ENCODE measurements around the gene LIMS2.

LIMS2 gene

DNA sequence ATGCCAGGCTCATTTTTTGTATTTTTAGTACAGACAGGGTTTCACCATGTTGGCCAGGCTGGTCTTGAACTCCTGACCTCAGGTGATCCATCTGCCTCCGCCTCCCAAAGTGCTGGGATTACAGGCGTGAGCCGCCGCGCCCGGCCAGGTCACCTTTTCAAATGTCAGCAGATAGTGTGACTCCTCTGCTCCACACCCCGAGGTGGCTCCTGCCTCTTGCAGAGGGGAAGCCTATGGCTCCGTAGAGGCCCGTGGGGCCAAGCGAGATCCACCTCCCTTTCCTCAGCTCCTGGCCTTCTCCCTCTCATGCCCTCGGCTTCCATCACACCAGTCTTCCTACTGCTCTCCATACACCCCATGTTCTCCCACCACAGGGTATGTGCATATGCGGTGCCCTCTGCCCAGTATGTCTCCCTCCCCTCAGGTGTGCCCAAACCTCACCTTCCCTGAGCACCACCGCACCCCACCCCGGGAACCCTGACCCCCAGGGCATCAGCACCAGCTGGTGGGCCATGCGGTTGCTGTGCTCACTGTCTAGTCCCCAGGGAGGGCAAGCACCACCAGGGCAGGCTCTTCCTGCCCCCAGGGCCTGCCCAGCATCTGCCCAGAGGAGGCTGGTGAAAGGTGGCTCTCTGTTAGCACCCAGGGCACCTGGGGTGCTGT, 18.6 kb downstream of the LIMS2 start:
- no peak overlapping the region for H3K4me3 ChIP-seq (ENCODE audit: low read depth, low read length)
- TF ChIP-seq, protein P1, sequence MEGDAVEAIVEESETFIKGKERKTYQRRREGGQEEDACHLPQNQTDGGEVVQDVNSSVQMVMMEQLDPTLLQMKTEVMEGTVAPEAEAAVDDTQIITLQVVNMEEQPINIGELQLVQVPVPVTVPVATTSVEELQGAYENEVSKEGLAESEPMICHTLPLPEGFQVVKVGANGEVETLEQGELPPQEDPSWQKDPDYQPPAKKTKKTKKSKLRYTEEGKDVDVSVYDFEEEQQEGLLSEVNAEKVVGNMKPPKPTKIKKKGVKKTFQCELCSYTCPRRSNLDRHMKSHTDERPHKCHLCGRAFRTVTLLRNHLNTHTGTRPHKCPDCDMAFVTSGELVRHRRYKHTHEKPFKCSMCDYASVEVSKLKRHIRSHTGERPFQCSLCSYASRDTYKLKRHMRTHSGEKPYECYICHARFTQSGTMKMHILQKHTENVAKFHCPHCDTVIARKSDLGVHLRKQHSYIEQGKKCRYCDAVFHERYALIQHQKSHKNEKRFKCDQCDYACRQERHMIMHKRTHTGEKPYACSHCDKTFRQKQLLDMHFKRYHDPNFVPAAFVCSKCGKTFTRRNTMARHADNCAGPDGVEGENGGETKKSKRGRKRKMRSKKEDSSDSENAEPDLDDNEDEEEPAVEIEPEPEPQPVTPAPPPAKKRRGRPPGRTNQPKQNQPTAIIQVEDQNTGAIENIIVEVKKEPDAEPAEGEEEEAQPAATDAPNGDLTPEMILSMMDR (IDR thresholded peaks at IDR 0.05; ENCODE audit: insufficient read depth, low read depth, low read length, missing control alignments) = no peak
- DNase-seq (ENCODE audit: low read depth) = no peak

DNA sequence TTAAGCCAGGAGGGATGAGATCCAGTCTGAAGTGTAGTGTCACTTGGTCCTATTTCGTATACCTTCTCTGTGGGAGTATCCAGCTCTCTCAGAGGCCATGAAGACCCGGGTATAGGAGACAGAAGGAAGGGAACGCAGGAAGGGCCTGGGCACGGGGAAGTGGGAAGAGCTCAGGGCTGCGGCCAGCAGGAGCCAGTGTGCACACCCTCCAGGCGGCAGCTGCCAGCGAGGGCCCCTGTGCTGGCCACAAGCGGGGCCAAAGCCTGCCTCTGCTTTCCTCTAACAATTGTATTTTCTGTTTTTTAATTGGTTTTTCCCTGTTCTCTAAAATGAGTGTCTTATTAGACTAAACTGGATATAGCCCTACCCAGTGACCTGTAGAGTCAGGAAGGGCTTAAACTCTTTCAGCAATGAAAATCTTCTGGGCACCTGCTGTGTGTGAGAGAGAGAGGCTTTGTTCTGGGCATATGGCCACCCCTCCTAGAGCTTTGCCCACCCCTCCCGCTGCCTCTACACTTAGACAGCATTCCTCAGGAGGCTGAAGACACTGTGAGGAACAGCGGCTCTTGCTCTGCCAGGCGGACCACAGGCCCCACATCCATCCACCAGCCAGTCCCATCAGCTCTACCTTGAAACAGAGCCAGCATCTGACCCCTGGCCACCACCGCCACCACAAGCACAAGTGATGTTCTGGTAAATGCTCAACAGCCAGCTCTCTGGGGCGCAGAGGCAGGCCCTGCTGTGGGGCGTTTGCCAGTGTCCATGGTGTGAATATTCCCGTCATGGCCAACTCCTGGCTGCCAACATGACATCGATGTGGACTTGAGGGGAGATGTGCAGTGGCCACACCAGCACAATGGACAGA, 19.9 kb downstream of the LIMS2 start:
- DNase-seq (ENCODE audit: low read depth) = no peak
- TF ChIP-seq, protein P1 (IDR thresholded peaks at IDR 0.05; ENCODE audit: insufficient read depth, low read depth, low read length, missing control alignments) = no peak

DNA sequence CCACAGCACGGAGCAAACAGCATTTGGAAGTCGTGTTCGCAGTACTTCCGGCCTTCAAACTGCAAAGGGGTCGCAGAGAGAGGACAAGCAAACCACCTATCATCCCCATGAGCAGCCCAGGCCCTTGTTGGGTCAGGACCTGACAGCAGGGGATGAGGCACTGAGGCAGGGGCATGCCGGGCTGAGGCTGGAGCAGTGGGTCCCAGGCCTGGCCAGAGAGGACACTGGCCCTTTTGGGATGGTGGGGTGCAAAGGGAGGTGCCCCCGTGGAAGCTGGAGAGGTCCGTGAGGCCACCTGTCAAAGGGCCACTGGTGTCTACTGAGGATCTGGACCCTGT, 20.5 kb downstream of the LIMS2 start:
- TF ChIP-seq, protein P1 (IDR thresholded peaks at IDR 0.05; ENCODE audit: insufficient read depth, low read depth, low read length, missing control alignments) = no peak
- H3K4me3 ChIP-seq (ENCODE audit: low read depth, low read length) = no peak overlapping the region
- no peak for DNase-seq (ENCODE audit: low read depth)

More for the DNA sequence above, 19.9 kb downstream of the LIMS2 start:
- no peak overlapping the region for H3K4me3 ChIP-seq (ENCODE audit: low read depth, low read length)

DNA sequence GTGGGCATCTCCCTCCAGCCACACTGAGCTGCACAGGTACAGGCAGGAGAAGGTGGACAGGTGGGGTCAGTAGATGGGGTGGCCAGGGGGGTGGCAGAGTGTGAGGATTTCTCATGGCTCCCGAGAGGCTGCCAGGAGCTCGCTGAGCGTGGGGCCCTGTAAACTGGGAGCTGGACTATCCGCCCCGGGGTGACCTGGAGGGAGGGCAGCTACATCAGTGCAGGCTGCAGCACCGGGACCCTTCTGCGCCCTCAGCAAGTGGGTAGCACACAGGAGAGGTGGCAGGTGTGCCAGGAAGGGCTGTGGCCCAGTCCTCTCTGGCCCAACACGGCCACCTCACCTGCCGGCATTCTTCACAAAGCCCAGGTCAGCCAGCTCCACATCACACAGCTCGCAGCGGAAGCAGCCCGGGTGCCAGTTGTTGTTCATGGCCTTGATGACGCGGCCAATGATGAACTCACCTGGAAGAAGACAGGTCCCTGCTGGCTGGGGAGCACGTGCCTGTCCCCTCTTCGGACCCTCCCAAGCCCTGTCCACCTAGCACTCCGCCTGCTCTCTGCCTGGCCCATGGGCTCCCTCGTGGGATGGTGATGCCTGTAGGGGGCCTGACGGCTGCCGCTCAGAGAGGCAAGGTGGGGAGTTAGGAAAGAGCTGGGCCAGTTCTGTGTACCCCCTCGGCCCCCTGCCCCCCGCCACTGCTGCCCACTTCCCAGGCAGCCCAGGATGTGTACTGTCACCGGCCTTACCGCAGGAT, 21.1 kb downstream of the LIMS2 start:
- DNase-seq (ENCODE audit: low read depth) = no peak
- TF ChIP-seq, protein P1 (IDR thresholded peaks at IDR 0.05; ENCODE audit: insufficient read depth, low read depth, low read length, missing control alignments) = no peak
- no peak overlapping the region for H3K4me3 ChIP-seq (ENCODE audit: low read depth, low read length)

DNA sequence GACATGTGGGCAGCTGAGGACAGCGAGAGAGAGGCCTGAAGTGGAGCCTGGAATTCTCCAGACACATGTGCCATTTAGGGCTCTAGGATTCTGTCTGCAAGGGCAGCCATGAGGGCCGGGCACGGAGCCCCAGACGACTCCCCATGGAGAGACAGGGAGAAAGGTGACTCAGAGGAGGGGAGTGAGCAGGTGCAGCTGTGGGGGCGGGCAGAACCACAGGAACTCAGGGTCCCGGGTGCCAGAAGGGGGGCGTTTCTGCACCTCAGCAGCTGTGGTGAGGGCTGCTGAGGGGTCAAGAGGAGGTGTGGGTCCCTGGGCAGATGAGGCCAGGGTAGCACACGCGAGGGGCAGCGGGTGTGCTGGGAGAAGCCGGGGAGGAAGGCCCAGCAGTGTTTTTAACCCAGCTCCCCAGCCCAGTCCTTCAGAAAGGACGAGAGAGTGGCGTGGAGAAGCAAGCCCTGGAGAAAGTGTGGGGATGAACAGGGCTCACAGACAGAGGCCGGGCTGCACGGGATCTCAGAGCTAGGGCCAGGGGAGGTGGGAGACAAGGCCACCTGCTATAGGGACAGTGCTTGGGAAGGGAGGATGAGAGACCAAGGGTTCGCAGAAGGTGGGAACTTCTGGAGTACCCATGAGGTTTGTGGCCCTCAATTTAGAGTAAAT, 21.8 kb downstream of the LIMS2 start:
- TF ChIP-seq, protein P1 (IDR thresholded peaks at IDR 0.05; ENCODE audit: insufficient read depth, low read depth, low read length, missing control alignments) = no peak
- DNase-seq (ENCODE audit: low read depth) = no peak
- H3K4me3 ChIP-seq (ENCODE audit: low read depth, low read length) = no peak overlapping the region

DNA sequence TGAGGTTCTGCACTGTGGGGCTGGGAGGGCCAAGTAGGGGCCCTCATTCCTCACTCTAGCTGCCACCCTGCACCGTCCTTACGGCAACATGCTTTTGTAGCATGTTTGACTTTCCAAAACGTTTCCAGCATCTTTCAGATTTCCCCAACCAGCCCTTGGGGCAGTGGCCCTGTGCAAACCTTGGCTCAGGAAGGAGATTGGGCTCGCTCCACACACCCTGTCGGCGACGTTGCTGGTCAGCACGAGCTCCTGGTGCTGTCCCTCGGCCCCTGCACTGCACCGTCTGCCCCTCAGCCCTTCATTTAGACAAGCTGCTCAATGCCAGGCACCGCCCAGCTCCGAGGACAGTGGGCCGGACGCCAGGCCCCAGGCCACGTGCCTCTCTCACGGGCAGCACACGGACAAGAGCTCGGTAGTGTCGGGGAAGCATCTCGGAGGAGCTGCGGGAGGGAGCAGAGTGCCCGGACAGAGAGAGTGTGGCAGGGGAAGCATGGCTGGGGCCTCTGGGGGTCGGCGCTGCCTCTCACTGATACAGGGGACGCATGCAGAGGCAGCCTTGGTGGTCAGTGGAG, 22.5 kb downstream of the LIMS2 start:
- TF ChIP-seq, protein P1 (IDR thresholded peaks at IDR 0.05; ENCODE audit: insufficient read depth, low read depth, low read length, missing control alignments) = no peak
- no peak for DNase-seq (ENCODE audit: low read depth)
- H3K4me3 ChIP-seq (ENCODE audit: low read depth, low read length) = no peak overlapping the region
